Measurements from ENCODE around the gene HOXA3. TPM values are rescaled to one million over a fixed set of nuclear protein-coding genes. Genes with fewer than 3 reads are reported as not detected.
A peak's percentile ranks its signal among the peaks of the same experiment; 100 is the strongest.

HOXA3 gene
- total and polyA plus RNA-seq, 2 donors (not counting 1 experiment from before 2014, with no cell fraction given) = 0.68 to 1.5 TPM

DNA sequence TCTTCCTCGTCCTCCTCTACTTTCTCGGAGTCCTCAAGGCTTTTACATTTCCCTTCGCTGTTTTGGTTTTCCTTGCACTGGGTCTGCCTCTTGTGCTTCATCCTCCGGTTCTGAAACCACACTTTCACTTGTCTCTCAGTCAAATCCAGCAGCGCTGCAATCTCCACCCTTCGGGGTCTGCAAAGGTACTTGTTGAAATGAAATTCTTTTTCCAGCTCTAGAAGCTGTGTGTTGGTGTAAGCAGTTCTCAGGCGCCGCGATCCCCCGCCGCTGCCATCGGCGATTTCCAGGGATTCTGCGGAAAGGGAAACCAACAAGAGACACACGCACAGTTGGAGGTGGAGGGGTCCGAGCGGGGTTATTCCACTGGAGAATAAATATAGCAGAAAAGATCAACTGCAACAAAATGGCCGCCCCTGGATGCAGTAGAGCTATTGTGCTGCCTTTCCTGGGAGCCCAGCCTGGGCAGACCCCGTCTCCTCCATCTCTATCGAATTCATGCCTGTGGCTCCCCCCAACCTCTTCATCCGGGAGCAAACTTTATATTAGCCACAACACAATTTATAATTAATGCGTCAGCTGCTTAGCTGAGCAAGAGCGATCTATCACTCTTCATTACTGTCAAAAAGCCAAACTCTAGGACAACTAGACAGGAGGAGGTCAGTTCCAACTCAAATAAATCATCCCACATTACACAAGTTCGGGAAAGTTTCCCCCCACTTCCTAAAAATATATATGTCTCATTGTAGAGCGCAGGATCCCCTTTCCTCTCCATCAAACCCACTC is 51.0 kb downstream of the HOXA3 start:
- Histone ChIP-seq H3K4me1 (ENCODE audit: control insufficient read depth, extremely low read depth, insufficient read depth, low read length) (peaks cover 23% of the 10 kb centered on the region), H4K20me1 (ENCODE audit: control insufficient read depth, extremely low read depth, insufficient read depth, low read length) (no peaks in the 10 kb centered on the region), H3K79me2 (ENCODE audit: control insufficient read depth, insufficient read depth, low read length) (peaks cover 87% of the 10 kb centered on the region), H3K4me2 (ENCODE audit: extremely low read depth, insufficient read depth, low read length) (peak overlapping the region; percentile 97), H3K9ac (ENCODE audit: insufficient read depth, low read length) (peak overlapping the region; percentile 74), H2AFZ (ENCODE audit: low read length) (no peak overlapping the region), H3K36me3 (ENCODE audit: control insufficient read depth, insufficient read depth, low read length) (no peaks in the 10 kb centered on the region), H3K4me3 (replicated peaks in 1 of 4; ENCODE audit: control extremely low read depth in 1 of 4, insufficient read depth in 1 of 4, low read depth in 3 of 4, low read length in 4 of 4) (peak overlapping the region; percentile 52 to 93 (median 81)), H3K9me3 (ENCODE audit: control insufficient read depth, insufficient read depth, low read depth, low read length) (no peaks in the 10 kb centered on the region), H3K27me3 (ENCODE audit: control insufficient read depth, insufficient read depth, low read length) (no peaks in the 10 kb centered on the region), H3K27ac (ENCODE audit: insufficient read depth, low read length) (peak overlapping the region; percentile 95)
- no peak for TF ChIP-seq EZH2 (IDR thresholded peaks at IDR 0.05; ENCODE audit: low read length, missing control alignments)
- no peak for TF ChIP-seq CTCF (conservative IDR thresholded peaks at IDR 0.05 in 1 of 2, IDR thresholded peaks at IDR 0.05 in 1 of 2; ENCODE audit: low read depth in 1 of 2, low read length in 2 of 2)
- DNase-seq (ENCODE audit: low read depth in 2 of 2) = peak; percentile 92 to 94

DNA sequence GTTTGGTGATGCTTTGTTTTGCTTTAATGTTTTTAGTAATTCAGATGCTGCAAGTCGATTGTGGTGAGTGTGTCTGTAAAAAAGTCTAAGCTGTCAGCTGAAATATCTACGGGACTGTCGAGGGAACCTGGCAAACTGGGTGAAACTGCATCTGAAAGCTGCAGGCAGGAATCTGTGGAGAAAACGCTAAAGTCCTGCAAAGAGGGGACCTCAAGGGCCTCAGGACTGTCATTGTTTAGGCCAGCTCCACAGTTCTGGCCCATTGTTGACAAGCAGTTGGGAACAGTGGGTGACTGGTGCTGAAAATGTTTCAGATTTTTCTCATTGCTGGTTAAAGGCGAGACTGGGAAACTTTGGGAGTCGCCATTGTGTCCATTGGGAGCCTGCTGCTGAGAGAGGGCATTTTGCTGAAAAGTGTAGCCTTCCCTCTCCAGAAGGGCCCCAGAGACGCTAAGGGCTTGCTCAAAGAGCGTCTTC is 51.7 kb downstream of the HOXA3 start:
- Histone ChIP-seq H3K27me3 (ENCODE audit: control insufficient read depth, insufficient read depth, low read length) (no peaks in the 10 kb centered on the region), H3K4me2 (ENCODE audit: extremely low read depth, insufficient read depth, low read length) (peak overlapping the region; percentile 97), H2AFZ (ENCODE audit: low read length) (no peak overlapping the region), H4K20me1 (ENCODE audit: control insufficient read depth, extremely low read depth, insufficient read depth, low read length) (no peaks in the 10 kb centered on the region), H3K27ac (ENCODE audit: insufficient read depth, low read length) (peak overlapping the region; percentile 95), H3K9ac (ENCODE audit: insufficient read depth, low read length) (peak overlapping the region; percentile 74), H3K79me2 (ENCODE audit: control insufficient read depth, insufficient read depth, low read length) (peaks cover 83% of the 10 kb centered on the region), H3K36me3 (ENCODE audit: control insufficient read depth, insufficient read depth, low read length) (no peaks in the 10 kb centered on the region), H3K4me3 (replicated peaks in 1 of 4; ENCODE audit: control extremely low read depth in 1 of 4, insufficient read depth in 1 of 4, low read depth in 3 of 4, low read length in 4 of 4) (peak overlapping the region; percentile 52 to 93 (median 81)), H3K9me3 (ENCODE audit: control insufficient read depth, insufficient read depth, low read depth, low read length) (no peaks in the 10 kb centered on the region), H3K4me1 (ENCODE audit: control insufficient read depth, extremely low read depth, insufficient read depth, low read length) (peaks cover 21% of the 10 kb centered on the region)
- DNase-seq (ENCODE audit: low read depth in 2 of 2) = peak; percentile 45 to 68
- TF ChIP-seq EZH2 (IDR thresholded peaks at IDR 0.05; ENCODE audit: low read length, missing control alignments) (no peak), CTCF (conservative IDR thresholded peaks at IDR 0.05 in 1 of 2, IDR thresholded peaks at IDR 0.05 in 1 of 2; ENCODE audit: low read depth in 1 of 2, low read length in 2 of 2) (no peak)

- H3K27ac ChIP-seq (ENCODE audit: insufficient read depth, low read length) = peak overlapping the region; percentile 95
Observed at GRCh38 chr7:27099453-27100370, 52.7 kb downstream of the HOXA3 start.

More at GRCh38 chr7:27099453-27100370, 52.7 kb downstream of the HOXA3 start:
- DNase-seq (ENCODE audit: low read depth in 2 of 2) = peak; percentile 36 to 50
- Histone ChIP-seq H4K20me1 (ENCODE audit: control insufficient read depth, extremely low read depth, insufficient read depth, low read length) (no peaks in the 10 kb centered on the region), H2AFZ (ENCODE audit: low read length) (no peak overlapping the region), H3K36me3 (ENCODE audit: control insufficient read depth, insufficient read depth, low read length) (no peaks in the 10 kb centered on the region), H3K9ac (ENCODE audit: insufficient read depth, low read length) (peak overlapping the region; percentile 77), H3K4me2 (ENCODE audit: extremely low read depth, insufficient read depth, low read length) (peak overlapping the region; percentile 97), H3K9me3 (ENCODE audit: control insufficient read depth, insufficient read depth, low read depth, low read length) (no peaks in the 10 kb centered on the region), H3K4me1 (ENCODE audit: control insufficient read depth, extremely low read depth, insufficient read depth, low read length) (peaks cover 13% of the 10 kb centered on the region), H3K79me2 (ENCODE audit: control insufficient read depth, insufficient read depth, low read length) (peaks cover 76% of the 10 kb centered on the region), H3K27me3 (ENCODE audit: control insufficient read depth, insufficient read depth, low read length) (no peaks in the 10 kb centered on the region), H3K4me3 (replicated peaks in 1 of 4; ENCODE audit: control extremely low read depth in 1 of 4, insufficient read depth in 1 of 4, low read depth in 3 of 4, low read length in 4 of 4) (peak overlapping the region; percentile 70 to 93 (median 84))
- TF ChIP-seq CTCF (conservative IDR thresholded peaks at IDR 0.05 in 1 of 2, IDR thresholded peaks at IDR 0.05 in 1 of 2; ENCODE audit: low read depth in 1 of 2, low read length in 2 of 2) (no peak), EZH2 (IDR thresholded peaks at IDR 0.05; ENCODE audit: low read length, missing control alignments) (no peak)

All from fibroblast of lung (primary cell).